NCI-H524 (cell line): ENCODE results near the gene ADCK2.
"Not testable (repeated sequence)": the region's sequence is repeated elsewhere in the genome, so short reads cannot be mapped to it uniquely, and the experiment has no call there.

Experiments used
- DNase-seq, 2 experiments: peaks; one replicate each; lab custom pipeline; 2025; lab: John Stamatoyannopoulos, UW

ADCK2 gene

DNA sequence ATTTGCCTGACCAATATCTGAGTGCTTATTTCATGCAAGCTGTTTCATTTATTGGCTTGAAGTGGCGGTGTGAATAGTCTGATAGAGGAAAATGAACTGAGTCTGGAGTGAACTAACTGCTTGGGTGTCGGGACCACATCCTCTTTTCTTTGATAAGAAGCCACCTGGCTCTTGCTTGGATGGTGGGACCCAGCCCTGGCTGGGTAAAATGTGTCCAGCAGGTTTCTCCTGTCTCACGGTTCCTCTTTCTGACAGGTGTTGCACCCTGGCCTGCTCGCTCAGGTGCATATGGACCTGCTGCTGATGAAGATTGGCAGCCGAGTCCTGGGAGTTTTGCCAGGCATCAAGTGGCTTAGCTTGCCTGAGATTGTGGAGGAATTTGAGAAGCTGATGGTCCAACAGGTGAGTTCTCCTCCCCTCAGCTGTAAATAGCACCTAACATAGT lies 1.6 kb downstream of the ADCK2 start:
- DNase-seq, result no peak

DNA sequence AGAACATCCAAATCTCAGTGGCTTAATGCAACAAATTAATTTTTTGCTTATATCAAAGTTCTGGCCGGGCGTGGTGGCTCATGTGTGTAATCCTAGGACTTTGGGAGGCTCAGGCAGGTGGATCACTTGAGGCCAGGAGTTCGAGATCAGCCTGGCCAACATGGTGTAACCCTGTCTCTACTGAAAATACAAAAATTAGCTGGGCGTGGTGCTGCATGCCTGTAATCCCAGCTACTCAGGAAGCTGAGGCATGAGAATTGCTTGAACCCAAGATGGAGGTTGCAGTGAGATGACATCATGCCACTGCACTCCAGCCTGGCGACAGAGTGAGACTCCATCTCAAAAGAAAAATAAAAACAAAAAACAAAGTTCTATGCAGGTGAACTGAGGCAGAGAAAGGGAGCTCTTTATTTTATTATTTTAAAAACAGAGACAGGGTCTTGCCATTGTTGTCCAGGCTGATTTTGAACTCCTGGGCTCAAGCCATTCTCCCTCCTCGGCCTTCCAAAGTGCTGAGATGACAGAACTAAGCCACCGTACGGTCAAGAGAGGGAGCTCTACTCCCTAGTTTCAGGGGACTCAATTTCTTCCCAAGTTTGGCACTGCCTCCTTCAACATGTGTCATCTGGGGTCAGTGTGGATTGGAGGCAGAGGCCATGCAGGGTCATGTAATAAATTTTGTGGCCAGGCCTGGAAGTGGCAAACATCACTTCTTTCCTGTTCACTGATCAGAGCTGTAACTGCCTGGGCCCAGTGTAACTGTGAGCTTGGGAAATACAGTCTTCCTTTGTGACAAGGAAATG lies 2.4 kb downstream of the ADCK2 start:
- DNase-seq, result peak in 1 of 2 experiments; percentile 55

DNA sequence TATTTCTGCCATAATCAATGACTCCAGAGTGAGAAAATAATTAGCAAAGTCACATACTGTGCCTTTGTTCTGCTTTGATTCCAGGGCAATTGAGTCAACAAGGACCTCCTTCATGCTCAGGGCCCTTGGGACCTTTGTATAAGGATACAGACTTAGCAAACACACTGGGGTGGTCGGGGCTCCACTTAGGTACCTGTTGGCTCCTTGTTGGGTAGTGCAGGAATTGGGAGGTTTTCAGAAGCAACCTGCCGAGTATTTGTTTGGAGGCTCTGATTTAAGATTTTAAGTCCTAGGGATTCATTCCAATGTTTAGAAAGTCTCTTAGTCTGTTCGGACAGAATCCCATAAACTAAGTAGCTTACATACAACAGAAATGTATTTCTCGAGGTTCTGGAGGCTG lies 3.0 kb downstream of the ADCK2 start:
- DNase-seq, result no peak

DNA sequence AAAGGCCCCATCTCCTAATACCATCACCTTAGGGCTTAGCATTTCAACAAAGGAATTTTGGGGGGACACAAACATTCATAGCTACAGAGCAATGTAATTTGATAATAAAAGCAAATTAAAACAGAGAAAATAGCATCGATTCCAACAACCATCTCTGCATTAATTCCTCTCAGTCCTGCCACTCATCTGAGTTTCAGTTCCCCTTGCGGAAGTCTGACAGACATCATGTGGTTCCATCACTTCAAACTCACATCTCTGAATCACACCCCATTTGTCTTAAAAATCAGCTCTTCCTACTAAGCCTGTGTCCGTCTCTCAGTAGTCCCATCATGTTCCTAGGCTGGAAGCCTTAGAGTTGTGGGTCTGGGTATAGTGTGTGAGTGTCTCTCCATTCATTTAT lies 3.6 kb downstream of the ADCK2 start:
- no peak for DNase-seq

DNA sequence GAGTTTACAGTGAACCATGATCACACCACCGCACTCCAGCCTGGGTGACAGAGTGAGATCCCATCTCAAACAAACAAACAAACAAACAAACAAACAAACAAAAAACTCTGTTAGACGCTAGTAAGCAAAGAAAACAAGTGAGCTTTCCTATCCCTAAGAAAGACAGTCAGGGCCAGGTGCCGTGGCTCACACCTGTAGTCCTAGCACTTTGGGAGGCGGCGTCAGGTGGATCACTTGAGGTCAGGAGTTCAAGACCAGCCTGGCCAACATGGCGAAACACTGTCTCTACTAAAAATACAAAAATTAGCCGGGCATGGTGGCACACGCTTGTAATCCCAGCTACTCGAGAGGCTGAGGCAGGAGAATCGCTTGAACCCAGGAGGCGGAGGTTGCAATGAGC lies 4.2 kb downstream of the ADCK2 start:
- DNase-seq, result not testable (repeated sequence)

DNA sequence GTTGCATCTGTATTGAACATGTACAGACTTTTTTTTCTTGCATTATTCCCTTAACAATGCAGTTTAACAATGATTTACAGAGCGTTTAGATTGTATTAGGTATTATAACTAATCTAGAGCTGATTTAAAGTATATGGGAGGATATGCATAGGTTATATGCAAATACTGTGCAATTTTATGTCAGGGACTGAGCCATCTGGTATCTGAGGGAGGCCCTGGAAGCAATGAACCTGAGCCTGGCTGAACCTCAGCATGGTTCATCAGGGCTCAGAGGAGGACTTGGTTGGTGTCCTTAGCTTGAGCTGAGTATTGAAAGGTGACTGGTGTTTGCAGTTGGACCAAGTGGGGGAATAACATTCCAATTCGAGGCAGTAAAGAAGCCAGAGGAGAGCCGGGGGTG lies 4.8 kb downstream of the ADCK2 start:
- no peak for DNase-seq

DNA sequence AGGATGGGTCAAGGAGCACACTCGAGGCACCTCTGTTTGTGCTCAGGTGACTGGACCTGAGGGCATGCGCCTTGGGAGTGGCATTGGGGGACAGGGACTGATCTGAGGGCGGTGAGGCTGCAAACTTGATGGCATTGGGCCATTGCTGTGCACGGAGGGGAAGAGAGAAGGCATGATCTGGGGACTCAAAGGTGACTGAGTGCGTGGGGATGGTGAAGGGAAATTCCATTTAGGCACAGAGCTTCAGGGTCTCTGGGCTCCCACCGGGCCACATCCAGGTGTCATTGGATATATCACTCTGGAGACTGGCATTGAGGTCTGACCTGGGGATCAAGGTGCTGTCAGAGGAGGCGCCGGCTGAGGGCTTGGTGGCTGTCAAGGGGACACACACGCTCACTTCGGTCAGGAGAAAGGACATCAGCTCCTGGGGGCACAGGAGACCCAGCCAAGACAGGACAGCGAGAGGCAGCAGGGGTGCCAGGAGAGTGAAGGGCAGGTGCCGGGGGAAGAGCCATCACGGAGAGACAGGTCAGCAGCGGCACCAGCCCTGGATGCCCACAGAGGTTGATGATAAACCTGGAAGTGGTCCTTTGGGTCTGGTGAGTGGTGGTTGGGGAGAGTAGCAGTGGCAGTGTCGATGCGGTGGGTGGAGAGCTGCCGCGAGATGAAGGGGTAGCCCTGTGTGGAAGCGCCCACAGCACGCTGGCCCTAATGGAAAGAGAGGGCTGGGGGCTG lies 5.5 kb downstream of the ADCK2 start:
- no peak for DNase-seq

DNA sequence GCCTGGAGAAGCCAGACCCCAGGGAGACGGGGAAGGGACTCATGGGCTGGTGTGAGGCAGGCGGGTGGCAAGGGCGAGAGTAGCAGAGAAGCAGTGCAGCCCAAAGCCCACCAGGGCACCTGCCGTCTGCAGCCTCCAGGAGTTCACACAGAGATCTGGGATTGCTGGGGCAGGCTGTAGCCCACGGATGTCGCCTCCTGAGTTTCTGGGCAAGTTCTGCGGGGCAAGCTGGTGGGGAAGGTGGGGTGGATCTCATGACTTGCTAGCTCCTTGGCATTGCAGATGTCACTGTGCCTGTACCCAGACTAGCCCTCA lies 6.0 kb downstream of the ADCK2 start:
- DNase-seq, result no peak

DNA sequence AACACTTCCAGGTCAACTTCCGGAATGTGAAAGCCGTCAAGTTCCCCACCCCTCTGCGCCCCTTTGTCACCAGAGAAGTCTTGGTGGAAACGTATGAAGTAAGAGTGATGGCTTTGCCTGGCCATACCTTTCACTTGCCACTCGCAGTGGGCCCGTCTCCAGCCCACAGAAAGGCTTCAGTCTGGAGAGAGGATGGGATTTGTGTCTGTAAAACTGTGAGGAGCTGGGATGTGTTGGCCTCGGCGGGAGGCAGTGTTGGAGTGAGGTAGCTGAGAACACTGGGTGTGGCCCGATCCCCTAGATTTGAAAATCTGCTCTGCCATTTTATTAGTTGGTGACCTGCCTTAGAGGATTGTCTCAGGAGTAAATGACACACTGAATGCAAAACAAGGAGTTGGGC lies 6.4 kb downstream of the ADCK2 start:
- no peak for DNase-seq

DNA sequence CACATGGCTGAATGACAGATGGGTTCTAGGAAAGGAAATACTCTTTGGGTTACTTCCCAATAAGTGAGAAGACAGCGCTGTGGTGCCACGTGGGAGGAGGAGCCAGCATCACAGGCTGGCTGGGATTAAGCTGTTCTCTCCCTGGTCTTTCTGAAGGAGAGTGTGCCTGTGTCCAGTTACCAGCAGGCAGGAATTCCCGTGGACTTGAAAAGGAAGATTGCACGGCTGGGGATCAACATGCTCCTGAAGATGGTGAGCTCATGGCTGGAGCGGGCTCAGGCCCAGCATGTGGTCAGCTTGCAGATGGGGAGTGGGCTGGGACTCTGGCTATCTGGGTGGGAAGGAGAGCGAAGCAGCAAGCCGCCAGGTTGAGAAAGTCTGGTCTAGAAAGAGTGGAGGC lies 8.1 kb downstream of the ADCK2 start:
- no peak for DNase-seq

DNA sequence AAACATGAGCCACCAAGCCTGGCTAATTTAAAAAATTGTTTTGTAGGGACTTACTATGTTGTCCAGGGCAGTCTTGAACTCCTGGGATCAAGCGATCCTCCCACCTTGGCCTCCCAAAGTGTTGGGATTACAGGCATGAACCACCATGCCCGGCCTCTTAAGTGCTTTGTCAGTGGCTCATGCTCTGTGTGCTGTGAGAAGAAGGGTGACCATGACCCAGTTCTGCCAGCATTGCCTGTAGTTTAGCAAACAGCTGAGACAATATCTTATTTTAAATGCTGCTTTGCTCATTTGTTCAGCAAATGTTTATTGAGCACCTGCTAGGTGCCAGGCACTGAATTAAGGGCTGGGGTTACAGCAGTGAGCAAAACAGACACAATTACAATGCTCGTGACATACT lies 9.0 kb downstream of the ADCK2 start:
- DNase-seq, result no peak

DNA sequence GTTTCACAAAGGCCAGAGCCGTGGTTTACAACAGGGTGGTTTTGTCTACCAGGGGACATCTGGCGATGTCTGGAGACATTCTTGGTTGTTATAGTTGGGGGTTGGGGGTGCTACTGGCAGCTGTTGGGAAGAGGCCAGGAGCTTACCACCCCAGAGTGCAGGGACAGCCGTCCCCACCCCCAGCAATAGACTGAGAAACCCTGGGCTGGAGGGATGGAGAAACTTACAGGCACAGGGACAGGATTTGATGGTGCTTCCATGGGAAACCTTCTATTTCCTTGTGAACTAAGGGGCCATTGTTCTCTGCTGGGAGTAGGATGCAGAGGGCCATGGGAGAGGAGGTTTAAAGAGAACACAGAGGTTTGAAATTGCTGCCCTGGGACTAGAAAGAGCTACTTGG lies 10.9 kb downstream of the ADCK2 start:
- DNase-seq, result peak in 1 of 2 experiments; percentile 21

DNA sequence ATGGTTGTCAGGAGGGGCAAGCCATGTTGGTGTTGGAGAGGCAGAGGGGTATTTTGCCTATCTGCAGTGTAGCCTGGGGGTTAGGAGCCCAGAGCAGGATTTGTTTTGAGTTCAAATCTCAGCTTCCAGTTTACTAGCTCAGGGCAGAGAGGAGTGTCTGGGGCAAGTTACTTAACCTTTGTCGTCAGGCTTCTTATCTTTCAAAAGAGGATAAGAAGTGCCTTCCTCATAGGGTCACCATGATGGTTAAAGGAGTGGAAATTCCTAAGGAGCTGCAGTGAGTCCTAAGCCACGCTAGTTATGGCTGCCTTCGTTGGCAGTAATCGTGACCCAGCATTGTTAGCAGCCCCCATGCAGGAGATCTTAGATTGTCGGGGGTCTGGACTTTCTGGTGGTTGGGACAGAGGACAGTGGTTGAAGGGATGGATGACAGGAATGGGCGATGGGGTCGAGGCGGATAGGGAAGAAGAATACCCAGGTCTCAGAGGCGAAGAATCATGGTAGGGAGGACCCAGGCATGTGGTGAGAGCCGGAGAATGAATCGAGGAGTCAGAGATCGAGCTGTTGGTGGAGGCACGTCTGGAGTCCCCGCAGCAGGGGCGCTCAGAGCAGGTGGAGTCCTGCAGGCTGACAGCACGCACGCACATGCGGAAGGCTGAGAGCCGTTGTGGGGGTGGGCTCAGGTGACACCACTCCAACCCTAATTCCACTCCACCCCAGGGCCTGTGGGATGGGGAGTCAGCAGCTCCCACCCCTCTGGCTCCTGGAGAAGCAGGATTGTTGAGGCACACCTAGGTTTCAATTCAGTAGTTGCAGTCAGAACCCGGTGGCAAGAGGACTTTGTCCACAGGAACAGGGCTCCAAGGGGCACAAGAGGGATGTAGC lies 11.6 kb downstream of the ADCK2 start:
- no peak for DNase-seq

DNA sequence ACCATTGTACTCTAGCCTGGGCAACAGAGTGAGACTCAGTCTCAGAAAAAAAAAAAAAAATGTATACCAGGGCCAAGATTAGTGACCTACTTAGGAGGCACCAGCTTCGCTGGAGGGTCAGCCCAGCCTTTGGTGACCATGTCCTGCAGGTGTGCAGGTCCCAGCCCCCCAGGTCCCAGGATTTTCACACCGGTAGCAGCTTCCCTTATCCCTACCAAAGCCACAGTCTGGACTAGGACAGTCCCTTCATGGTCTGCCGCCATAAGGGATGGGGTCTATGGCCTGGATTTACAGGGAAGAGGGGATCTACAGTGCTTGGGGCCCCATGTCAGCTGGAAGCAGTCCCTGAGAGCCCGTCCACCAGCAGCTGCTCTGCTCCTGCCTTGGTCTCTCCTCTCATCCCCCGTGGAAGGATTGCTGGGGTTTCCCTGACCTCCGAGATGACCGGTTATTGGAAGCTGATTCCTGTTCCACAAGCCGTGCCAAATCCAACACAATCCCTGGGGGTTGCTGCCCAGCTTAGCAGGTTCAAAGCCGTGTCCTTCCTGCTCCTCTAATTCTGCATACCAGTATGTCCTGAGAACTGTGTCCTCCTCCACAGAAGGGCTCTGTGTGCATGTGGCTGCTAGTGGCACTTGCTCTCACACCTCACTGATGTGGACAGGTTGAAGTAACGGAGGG lies 12.8 kb downstream of the ADCK2 start:
- DNase-seq, result no peak

DNA sequence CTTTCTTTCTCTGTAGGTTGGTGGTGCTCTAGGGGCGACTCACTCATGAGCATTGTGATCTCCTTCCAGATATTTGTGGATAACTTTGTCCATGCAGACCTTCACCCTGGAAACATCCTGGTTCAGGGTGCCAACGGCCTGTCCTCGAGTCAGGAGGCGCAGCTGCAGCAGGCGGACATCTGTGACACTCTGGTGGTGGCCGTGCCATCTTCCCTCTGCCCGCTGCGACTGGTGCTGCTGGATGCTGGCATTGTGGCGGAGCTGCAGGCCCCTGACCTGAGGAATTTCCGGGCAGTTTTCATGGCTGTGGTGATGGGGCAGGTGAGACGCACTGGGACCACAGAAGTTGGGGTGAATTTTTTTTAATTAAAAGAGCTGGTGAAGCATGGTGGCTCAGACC lies 14.2 kb downstream of the ADCK2 start:
- DNase-seq, result no peak

DNA sequence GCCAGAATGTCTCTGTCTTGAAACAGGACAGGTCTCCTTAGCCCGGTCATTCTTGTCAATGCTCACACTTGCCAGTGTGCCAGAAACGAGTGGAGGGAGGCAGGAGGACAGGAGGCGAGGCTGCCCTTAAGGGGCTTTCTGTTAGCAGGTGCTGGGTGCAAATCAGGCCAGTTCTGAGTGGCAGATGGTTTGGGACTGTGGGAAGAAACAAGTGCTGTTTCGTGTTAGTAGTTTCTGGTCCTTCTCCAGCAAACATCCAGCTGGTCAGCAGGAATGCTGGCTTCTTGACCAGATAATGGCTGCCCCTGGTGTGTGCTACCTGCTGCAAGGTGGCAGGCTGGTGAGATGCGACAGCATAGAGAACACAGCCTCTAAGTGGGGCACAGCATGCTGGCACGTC lies 15.6 kb downstream of the ADCK2 start:
- DNase-seq, result no peak

DNA sequence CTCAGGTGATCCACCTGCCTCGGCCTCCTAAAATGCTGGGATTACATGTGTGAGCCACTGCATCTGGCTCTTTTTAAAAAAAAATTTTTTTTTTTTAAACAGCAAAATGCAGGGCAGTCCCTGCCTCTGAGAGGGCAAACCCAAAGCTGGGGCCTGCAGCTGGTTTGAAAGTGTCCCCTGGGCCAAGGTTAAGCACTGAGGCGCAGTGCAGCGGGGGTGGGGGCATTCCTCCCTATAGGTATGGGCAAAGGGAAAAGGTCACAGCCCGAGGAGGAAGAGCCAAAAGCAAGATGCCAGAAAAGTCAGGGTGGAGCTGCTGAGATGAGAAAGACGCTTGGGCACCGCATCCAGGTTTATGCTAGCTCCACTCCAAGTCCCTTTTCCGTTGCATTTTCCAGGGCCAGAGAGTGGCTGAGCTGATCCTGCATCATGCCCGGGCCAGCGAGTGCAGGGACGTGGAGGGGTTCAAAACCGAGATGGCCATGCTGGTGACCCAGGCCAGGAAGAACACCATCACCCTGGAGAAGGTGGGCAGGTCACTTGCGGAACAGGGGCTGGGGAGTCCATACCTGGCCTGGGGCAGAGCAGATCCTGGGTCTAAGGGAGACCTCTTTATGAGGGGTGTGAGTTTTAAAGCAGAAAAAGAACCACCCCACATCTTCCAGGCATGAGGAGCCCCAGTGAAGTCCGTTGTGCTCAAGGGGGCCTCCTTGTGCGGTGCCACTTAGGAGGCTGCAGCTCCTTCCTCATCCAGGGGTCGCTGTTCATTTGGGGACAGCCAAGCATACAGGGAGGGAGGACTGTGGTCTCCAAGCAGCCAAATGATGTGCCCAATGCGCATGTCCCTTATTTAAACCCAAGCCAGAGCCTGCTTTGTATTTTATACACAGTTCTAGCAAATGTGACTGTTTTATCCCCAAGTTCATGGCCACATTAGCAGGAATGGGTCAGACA lies 16.7 kb downstream of the ADCK2 start:
- DNase-seq, result no peak

DNA sequence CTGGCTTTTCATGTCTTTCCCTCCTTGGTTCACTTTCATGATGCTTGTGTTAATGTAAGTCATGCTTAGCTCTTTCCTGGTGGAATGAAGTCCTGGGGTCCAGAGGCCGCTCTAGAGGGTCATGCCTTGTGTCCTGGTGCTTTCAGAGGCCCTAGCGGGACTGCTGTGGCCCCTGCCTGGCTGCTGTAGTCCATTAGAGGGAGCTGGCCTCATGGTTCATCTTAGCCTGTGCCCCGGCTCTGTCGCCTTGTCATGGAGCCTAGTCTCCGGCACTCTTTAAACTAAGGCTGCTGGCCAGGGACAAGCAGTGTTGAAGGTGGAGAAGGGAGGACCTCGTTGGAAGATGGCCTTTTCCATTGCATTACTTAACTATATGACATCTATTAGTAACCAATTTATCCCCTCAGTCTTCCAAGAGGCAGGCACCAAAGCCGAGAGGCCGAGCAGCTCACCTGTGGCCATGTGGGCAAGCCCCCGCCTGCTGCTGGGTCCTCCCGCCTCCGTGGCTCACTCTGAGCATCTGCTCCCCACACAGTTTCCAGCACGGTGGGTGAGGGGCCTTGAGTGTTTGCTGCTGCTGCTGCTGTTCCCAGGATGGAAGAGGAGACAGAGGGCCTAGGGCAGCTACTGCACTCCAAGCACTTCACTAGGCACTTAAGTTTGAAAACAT lies 18.8 kb downstream of the ADCK2 start:
- DNase-seq, result peak in 1 of 2 experiments; percentile 35

DNA sequence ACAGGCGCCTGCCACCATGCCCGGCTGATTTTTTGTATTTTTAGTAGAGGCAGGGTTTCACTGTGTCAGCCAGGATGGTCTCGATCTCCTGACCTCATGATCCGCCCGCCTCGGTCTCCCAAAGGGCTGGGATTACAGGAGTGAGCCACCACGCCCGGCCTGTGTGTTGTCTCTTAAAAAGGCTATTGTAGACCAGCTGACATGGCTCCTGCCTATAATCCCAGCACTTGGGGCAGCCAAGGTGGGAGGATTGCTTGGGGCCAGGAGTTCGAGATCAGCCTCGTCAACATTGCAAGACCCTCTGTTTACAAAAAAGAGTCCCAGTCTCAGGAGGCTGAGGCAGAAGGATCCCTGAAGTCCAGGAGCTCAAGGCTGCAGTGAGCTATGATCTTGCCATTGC lies 21.1 kb downstream of the ADCK2 start:
- not testable (repeated sequence) for DNase-seq

DNA sequence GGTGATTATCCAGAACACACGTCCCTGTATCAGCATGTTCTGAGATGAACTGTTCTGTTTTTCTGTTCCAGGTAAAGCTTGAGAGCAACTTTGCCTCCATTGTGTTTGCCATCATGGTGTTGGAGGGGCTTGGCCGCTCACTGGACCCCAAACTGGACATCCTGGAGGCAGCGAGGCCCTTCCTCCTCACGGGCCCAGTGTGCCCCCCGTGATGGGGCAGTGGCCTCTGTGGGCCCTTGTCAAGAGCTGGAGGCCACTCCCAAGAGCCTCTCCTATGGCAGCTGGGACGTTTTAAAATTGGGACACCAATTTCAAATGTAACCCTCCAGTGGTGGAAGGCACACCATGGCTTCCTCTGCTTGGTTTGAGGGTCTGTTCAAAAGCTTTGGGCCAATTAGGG lies 21.8 kb downstream of the ADCK2 start:
- no peak for DNase-seq
